GM23248 (cell line): ENCODE data around the gene SUCNR1. TPM values are rescaled to one million over a fixed set of nuclear protein-coding genes. Genes with fewer than 3 reads are reported as not detected.
A peak's percentile ranks its signal among the peaks of the same experiment; 100 is the strongest.

Source experiments
- DNase-seq: peaks from one replicate; pipeline ENCODE4 v3.0.0-alpha.2; 2015
- H2AFZ ChIP-seq: fragments of 200-600 bp; sonication (generic); 2 replicates; pipeline ENCODE4 v1.6.1; 2016; ENCODE audit warnings: antibody characterized with exemption
- H3F3A ChIP-seq: fragments of 200-600 bp; sonication (generic); 2 replicates; pipeline ENCODE4 v1.6.1; 2016; ENCODE audit warnings: mild to moderate bottlenecking, antibody characterized with exemption, mixed run types; ENCODE audit not compliant: insufficient read depth
- H3K27ac ChIP-seq: fragments of 200-600 bp; sonication (generic); 2 replicates; pipeline ENCODE4 v1.5.1; 2016; ENCODE audit warnings: mild to moderate bottlenecking
- H3K27me3 ChIP-seq: fragments of 200-600 bp; sonication (generic); replicated peaks from 2 replicates; pipeline ENCODE4 v1.6.1; 2016; ENCODE audit warnings: mild to moderate bottlenecking; ENCODE audit not compliant: insufficient read depth
- H3K36me3 ChIP-seq: fragments of 200-600 bp; sonication (generic); 2 replicates; pipeline ENCODE4 v1.6.1; 2016; ENCODE audit warnings: low read depth, mild to moderate bottlenecking
- H3K4me1 ChIP-seq: fragments of 200-600 bp; sonication (generic); 2 replicates; pipeline ENCODE4 v1.6.1; 2016; ENCODE audit warnings: mild to moderate bottlenecking; ENCODE audit not compliant: insufficient read depth
- H3K4me2 ChIP-seq: fragments of 200-600 bp; sonication (generic); one replicate; pipeline ENCODE4 v1.6.1; 2016; ENCODE audit warnings: mild to moderate bottlenecking; ENCODE audit not compliant: unreplicated experiment
- H3K4me3 ChIP-seq: fragments of 200-600 bp; sonication (generic); 2 replicates; pipeline ENCODE4 v1.5.1; 2016; ENCODE audit warnings: mild to moderate bottlenecking
- H3K79me2 ChIP-seq: fragments of 200-600 bp; sonication (generic); 2 replicates; pipeline ENCODE4 v1.6.1; 2016; ENCODE audit warnings: mild to moderate bottlenecking; ENCODE audit not compliant: insufficient read depth
- H3K9ac ChIP-seq: fragments of 200-600 bp; sonication (generic); 2 replicates; pipeline ENCODE4 v1.6.1; 2016; ENCODE audit warnings: mild to moderate bottlenecking
- H3K9me2 ChIP-seq: fragments of 200-600 bp; sonication (generic); 2 replicates; pipeline ENCODE4 v1.6.1; 2016; ENCODE audit warnings: mixed run types, mild to moderate bottlenecking, moderate library complexity; ENCODE audit not compliant: insufficient read depth
- H3K9me3 ChIP-seq: fragments of 200-600 bp; sonication (generic); one replicate; pipeline ENCODE4 v1.6.1; 2017; ENCODE audit warnings: low read depth
- H4K20me1 ChIP-seq: fragments of 200-600 bp; sonication (generic); 2 replicates; pipeline ENCODE4 v1.6.0; 2016; ENCODE audit not compliant: insufficient read depth
- EZH2 ChIP-seq: fragments of 200-600 bp; sonication (generic); IDR thresholded peaks from 2 replicates; pipeline ENCODE4 v1.6.1; 2018; ENCODE audit warnings: antibody characterized with exemption, mild to moderate bottlenecking; ENCODE audit not compliant: insufficient read depth, poor library complexity, severe bottlenecking
- EZH2phosphoT487 ChIP-seq: fragments of 200-600 bp; sonication (generic); IDR thresholded peaks from 2 replicates; pipeline ENCODE4 v1.6.1; 2018; ENCODE audit warnings: antibody characterized with exemption, moderate library complexity, mild to moderate bottlenecking, low read depth; ENCODE audit not compliant: insufficient read depth
- WGBS, 2 experiments: methylation state at CpG; one replicate each; pipeline ENCODE4 v1.1.6; 2015 to 2017; ENCODE audit warnings: low lambda C conversion rate in 2 of 2, low coverage in 1 of 2; ENCODE audit errors: missing lambda C conversion rate in 2 of 2; 5-methylcytosine and 5-hydroxymethylcytosine counted together
- in situ Hi-C: fragments of 300-500 bp; cut with MboI; formaldehyde crosslinking; loops from 2 replicates; pipeline ENCODE4 v1.15.0; 2020
- polyA plus RNA-seq: library from polyadenylated mRNA; unstranded; fragments of >200 nt; fragmentation: Nextera tagmentation; extraction: Ambion mirVana; gene quantifications from 2 replicates; pipeline ENCODE4 v1.2.1, GENCODE V29; 2016
- total RNA-seq: library from RNA; depleted of rRNA; stranded (reverse); fragments of >200 nt; shearing (Covaris generic); gene quantifications from 2 replicates; pipeline ENCODE4 v1.2.3, GENCODE V29; 2014

Gene SUCNR1
- total and polyA plus RNA-seq, 2 experiments from 2014 or later = not detected

- in situ Hi-C loops = no loop called here
- no peaks in the 10 kb centered on the region for H3K79me2 ChIP-seq
- H2AFZ ChIP-seq = no peak overlapping the region
- H3K4me2 ChIP-seq = no peak overlapping the region
- H4K20me1 ChIP-seq = no peaks in the 10 kb centered on the region
- H3K27ac ChIP-seq = no peak overlapping the region
- H3F3A ChIP-seq = peaks cover 16% of the 10 kb centered on the region; the same call in 1 of the 2 replicates
- H3K4me3 ChIP-seq = no peak overlapping the region
- no peak overlapping the region for H3K9ac ChIP-seq
- no peaks in the 10 kb centered on the region for H3K27me3 ChIP-seq
- peaks cover 37% of the 10 kb centered on the region for H3K4me1 ChIP-seq
- no peak for DNase-seq
- WGBS, 2 experiments = 84 to 93% methylated on average over 2 of the region's 2 CpGs
- no peaks in the 10 kb centered on the region for H3K36me3 ChIP-seq
- TF ChIP-seq EZH2 (no peak), EZH2phosphoT487 (no peak)
- H3K9me3 ChIP-seq = no peaks in the 10 kb centered on the region
- no peaks in the 10 kb centered on the region for H3K9me2 ChIP-seq
These were observed 32.2 kb downstream of the SUCNR1 start for GRCh38 chr3:151905647-151906046.

DNA sequence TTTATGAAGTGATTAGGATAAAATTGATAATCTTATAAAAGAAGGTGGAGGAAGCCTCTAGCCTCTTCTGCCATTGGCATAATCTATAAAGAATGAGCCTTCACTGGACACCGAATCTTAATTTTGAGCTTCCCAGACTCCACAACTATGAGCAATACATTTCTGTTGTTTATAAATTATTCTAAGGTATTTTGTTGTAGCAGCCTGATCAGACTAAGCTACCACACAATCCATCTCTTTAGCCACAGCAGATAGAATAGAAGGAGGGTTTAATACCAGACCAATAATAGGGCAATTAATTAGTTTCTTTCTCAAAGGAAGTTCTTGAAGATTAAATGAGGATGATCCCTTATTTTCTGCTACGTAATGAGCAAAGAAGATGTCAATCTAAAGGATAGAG, 33.3 kb downstream of the SUCNR1 start:
- H3F3A ChIP-seq = peaks cover 10% of the 10 kb centered on the region; the same call in 1 of the 2 replicates
- in situ Hi-C loops = no loop called here
- H3K9ac ChIP-seq = no peak overlapping the region
- no peaks in the 10 kb centered on the region for H3K36me3 ChIP-seq
- H3K4me1 ChIP-seq = peaks cover 28% of the 10 kb centered on the region
- H3K9me3 ChIP-seq = no peaks in the 10 kb centered on the region
- WGBS, 2 experiments = 92 to 96% methylated on average over 2 of the region's 2 CpGs
- no peaks in the 10 kb centered on the region for H3K79me2 ChIP-seq
- DNase-seq = no peak
- H2AFZ ChIP-seq = no peak overlapping the region
- H3K27me3 ChIP-seq = no peaks in the 10 kb centered on the region
- no peaks in the 10 kb centered on the region for H4K20me1 ChIP-seq
- TF ChIP-seq EZH2phosphoT487 (no peak), EZH2 (no peak)
- H3K27ac ChIP-seq = no peak overlapping the region
- no peak overlapping the region for H3K4me3 ChIP-seq
- no peaks in the 10 kb centered on the region for H3K9me2 ChIP-seq
- H3K4me2 ChIP-seq = no peak overlapping the region

DNA sequence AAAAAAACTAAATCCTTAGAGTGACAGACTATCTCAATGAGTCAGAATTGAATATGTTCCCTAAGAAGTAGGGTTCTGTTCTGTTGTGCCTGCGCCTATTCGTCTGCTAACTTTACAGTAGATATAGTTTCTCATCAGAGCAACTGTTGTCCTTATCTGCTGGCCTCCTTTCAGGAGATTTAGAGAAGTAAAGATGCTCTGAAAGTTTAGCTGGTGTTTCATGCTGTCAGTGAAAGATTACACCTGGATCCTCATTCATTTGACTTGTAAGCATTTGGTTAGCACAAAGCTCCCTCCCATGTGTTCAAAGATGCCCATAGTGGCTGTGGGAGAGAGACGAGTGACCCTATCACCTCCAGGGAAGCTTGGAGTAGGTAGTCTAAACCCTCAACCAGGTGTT, 35.0 kb downstream of the SUCNR1 start:
- Histone ChIP-seq H3K27ac (no peak overlapping the region), H3K4me3 (no peak overlapping the region), H3K27me3 (no peaks in the 10 kb centered on the region), H3K9me3 (no peaks in the 10 kb centered on the region), H3K9me2 (no peaks in the 10 kb centered on the region), H2AFZ (no peak overlapping the region), H3K9ac (no peak overlapping the region), H4K20me1 (no peaks in the 10 kb centered on the region), H3F3A (peaks cover 10% of the 10 kb centered on the region; the same call in 1 of the 2 replicates), H3K4me1 (peaks cover 29% of the 10 kb centered on the region), H3K4me2 (no peak overlapping the region), H3K79me2 (no peaks in the 10 kb centered on the region), H3K36me3 (no peaks in the 10 kb centered on the region)
- no peak for DNase-seq
- in situ Hi-C loops = no loop called here
- WGBS, 2 experiments = 93 to 94% methylated on average over 3 of the region's 3 CpGs
- TF ChIP-seq EZH2 = no peak
- no peak for TF ChIP-seq EZH2phosphoT487

GRCh38 chr3:151909681-151910405, 36.4 kb downstream of the SUCNR1 start:
- Histone ChIP-seq H3K36me3 (no peaks in the 10 kb centered on the region), H3F3A (peaks cover 10% of the 10 kb centered on the region; the same call in 1 of the 2 replicates), H3K4me3 (no peak overlapping the region), H3K9ac (no peak overlapping the region), H3K79me2 (no peaks in the 10 kb centered on the region), H2AFZ (no peak overlapping the region), H4K20me1 (no peaks in the 10 kb centered on the region), H3K9me2 (no peaks in the 10 kb centered on the region), H3K27ac (peak overlapping the region; percentile 24; the same call in 1 of the 2 replicates), H3K9me3 (no peaks in the 10 kb centered on the region), H3K27me3 (no peaks in the 10 kb centered on the region), H3K4me1 (peaks cover 24% of the 10 kb centered on the region), H3K4me2 (peak overlapping the region; percentile 46)
- WGBS, 2 experiments = 0 to 4% methylated on average over 1 of the region's 1 CpG
- DNase-seq = peak; percentile 71
- TF ChIP-seq EZH2phosphoT487 (no peak), EZH2 (no peak)
- in situ Hi-C loops = loop anchor here (10.0 kb wide), 2 partner anchors 465 to 615 kb away; no protein-coding TSS in a partner anchor
